ENCODE measurements around the gene EPS8L1.

The EPS8L1 gene

DNA sequence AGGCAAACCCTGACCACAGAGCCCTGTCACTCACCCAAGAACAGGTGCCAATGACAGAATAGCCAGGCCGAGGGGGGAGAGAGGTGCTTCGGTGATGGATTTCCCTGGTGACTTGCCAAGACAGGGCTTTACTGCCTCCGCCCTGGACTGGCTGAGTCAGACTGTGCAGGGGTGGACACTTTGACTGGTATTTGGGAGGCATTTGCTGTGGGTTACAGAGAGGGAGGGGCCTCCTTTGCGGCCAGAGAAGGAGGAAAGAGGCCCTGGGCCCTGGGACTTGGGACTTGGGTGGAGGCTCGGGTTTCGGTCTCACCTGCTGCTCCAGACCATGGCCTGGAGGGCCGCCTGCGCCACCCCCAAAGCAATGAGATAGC, 4.6 kb upstream of the EPS8L1 start:
- no peaks in the 10 kb centered on the region for H4K20me1 ChIP-seq (ENCODE audit: insufficient read depth, low read length, poor library complexity, severe bottlenecking)
- H3K9me2 ChIP-seq (replicated peaks; ENCODE audit: low read depth, low read length) = no peaks in the 10 kb centered on the region
- TF ChIP-seq EZH2phosphoT487 (IDR thresholded peaks at IDR 0.05; ENCODE audit: borderline replicate concordance) = no peak
- TF ChIP-seq, protein P1, sequence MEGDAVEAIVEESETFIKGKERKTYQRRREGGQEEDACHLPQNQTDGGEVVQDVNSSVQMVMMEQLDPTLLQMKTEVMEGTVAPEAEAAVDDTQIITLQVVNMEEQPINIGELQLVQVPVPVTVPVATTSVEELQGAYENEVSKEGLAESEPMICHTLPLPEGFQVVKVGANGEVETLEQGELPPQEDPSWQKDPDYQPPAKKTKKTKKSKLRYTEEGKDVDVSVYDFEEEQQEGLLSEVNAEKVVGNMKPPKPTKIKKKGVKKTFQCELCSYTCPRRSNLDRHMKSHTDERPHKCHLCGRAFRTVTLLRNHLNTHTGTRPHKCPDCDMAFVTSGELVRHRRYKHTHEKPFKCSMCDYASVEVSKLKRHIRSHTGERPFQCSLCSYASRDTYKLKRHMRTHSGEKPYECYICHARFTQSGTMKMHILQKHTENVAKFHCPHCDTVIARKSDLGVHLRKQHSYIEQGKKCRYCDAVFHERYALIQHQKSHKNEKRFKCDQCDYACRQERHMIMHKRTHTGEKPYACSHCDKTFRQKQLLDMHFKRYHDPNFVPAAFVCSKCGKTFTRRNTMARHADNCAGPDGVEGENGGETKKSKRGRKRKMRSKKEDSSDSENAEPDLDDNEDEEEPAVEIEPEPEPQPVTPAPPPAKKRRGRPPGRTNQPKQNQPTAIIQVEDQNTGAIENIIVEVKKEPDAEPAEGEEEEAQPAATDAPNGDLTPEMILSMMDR (conservative IDR thresholded peaks at IDR 0.05; ENCODE audit: low read length) = no peak
- no peaks in the 10 kb centered on the region for H3K9me3 ChIP-seq (ENCODE audit: insufficient read depth, low read depth, low read length)
- no peaks in the 10 kb centered on the region for H3K36me3 ChIP-seq (ENCODE audit: insufficient read depth, low read length)
- no peak overlapping the region for H3K4me3 ChIP-seq (ENCODE audit: low read length, poor library complexity, severe bottlenecking)
- no peaks in the 10 kb centered on the region for H3K27me3 ChIP-seq (ENCODE audit: insufficient read depth, low read length, poor library complexity, severe bottlenecking)
- peak overlapping the region; percentile 39 for H3K4me2 ChIP-seq (ENCODE audit: low read depth, low read length, poor library complexity, severe bottlenecking)
- peaks cover 10% of the 10 kb centered on the region for H3K4me1 ChIP-seq (ENCODE audit: insufficient read depth, low read length, poor library complexity, severe bottlenecking)
- H2AFZ ChIP-seq (ENCODE audit: low read length) = no peak overlapping the region
- no peaks in the 10 kb centered on the region for H3F3A ChIP-seq (ENCODE audit: low read depth)
- H3K9ac ChIP-seq (ENCODE audit: low read depth, low read length, poor library complexity, severe bottlenecking) = peak overlapping the region; percentile 35
- H3K79me2 ChIP-seq (ENCODE audit: insufficient read depth, low read length) = no peaks in the 10 kb centered on the region

DNA sequence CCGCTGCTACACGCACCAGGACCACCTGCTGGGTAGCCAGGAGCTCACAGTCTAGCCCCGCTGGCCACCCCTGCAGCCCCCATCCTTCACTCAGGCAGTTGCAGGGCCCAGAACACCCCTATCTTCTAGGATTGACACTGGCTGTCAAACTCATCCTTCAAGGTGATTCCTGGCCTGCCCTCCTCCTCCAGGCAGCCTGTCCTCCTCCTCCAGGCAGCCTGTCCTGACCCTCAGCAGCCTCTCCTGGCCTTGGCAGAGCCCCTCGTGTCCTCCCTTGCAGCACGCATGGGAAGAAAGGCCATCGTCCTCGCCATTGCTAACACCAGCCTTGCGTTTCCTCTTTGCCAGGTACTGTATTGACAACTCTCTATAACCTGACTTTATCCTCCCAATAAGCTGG, 3.8 kb upstream of the EPS8L1 start:
- H3F3A ChIP-seq (ENCODE audit: low read depth) = no peaks in the 10 kb centered on the region
- H3K79me2 ChIP-seq (ENCODE audit: insufficient read depth, low read length) = no peaks in the 10 kb centered on the region
- H4K20me1 ChIP-seq (ENCODE audit: insufficient read depth, low read length, poor library complexity, severe bottlenecking) = no peaks in the 10 kb centered on the region
- H3K4me3 ChIP-seq (ENCODE audit: low read length, poor library complexity, severe bottlenecking) = no peak overlapping the region
- H3K36me3 ChIP-seq (ENCODE audit: insufficient read depth, low read length) = no peaks in the 10 kb centered on the region
- H3K4me1 ChIP-seq (ENCODE audit: insufficient read depth, low read length, poor library complexity, severe bottlenecking) = peaks cover 10% of the 10 kb centered on the region
- no peak overlapping the region for H3K4me2 ChIP-seq (ENCODE audit: low read depth, low read length, poor library complexity, severe bottlenecking)
- no peak overlapping the region for H2AFZ ChIP-seq (ENCODE audit: low read length)
- TF ChIP-seq, protein P1 (conservative IDR thresholded peaks at IDR 0.05; ENCODE audit: low read length) = no peak
- TF ChIP-seq EZH2phosphoT487 (IDR thresholded peaks at IDR 0.05; ENCODE audit: borderline replicate concordance) = no peak
- H3K9me3 ChIP-seq (ENCODE audit: insufficient read depth, low read depth, low read length) = no peaks in the 10 kb centered on the region
- peak overlapping the region; percentile 35 for H3K9ac ChIP-seq (ENCODE audit: low read depth, low read length, poor library complexity, severe bottlenecking)
- no peaks in the 10 kb centered on the region for H3K27me3 ChIP-seq (ENCODE audit: insufficient read depth, low read length, poor library complexity, severe bottlenecking)
- no peaks in the 10 kb centered on the region for H3K9me2 ChIP-seq (replicated peaks; ENCODE audit: low read depth, low read length)

GRCh38 chr19:55076321-55076720, 652 bp downstream of the EPS8L1 start:
- no peaks in the 10 kb centered on the region for H3K27me3 ChIP-seq (ENCODE audit: insufficient read depth, low read length, poor library complexity, severe bottlenecking)
- H3F3A ChIP-seq (ENCODE audit: low read depth) = no peaks in the 10 kb centered on the region
- H3K79me2 ChIP-seq (ENCODE audit: insufficient read depth, low read length) = no peaks in the 10 kb centered on the region
- H3K4me3 ChIP-seq (ENCODE audit: low read length, poor library complexity, severe bottlenecking) = no peak overlapping the region
- no peak overlapping the region for H3K9ac ChIP-seq (ENCODE audit: low read depth, low read length, poor library complexity, severe bottlenecking)
- no peaks in the 10 kb centered on the region for H4K20me1 ChIP-seq (ENCODE audit: insufficient read depth, low read length, poor library complexity, severe bottlenecking)
- H3K36me3 ChIP-seq (ENCODE audit: insufficient read depth, low read length) = no peaks in the 10 kb centered on the region
- TF ChIP-seq, protein P1 (conservative IDR thresholded peaks at IDR 0.05; ENCODE audit: low read length) = no peak
- TF ChIP-seq EZH2phosphoT487 (IDR thresholded peaks at IDR 0.05; ENCODE audit: borderline replicate concordance) = no peak
- peaks cover 7% of the 10 kb centered on the region for H3K4me1 ChIP-seq (ENCODE audit: insufficient read depth, low read length, poor library complexity, severe bottlenecking)
- H3K9me3 ChIP-seq (ENCODE audit: insufficient read depth, low read depth, low read length) = no peaks in the 10 kb centered on the region
- no peak overlapping the region for H2AFZ ChIP-seq (ENCODE audit: low read length)
- H3K9me2 ChIP-seq (replicated peaks; ENCODE audit: low read depth, low read length) = no peaks in the 10 kb centered on the region
- H3K4me2 ChIP-seq (ENCODE audit: low read depth, low read length, poor library complexity, severe bottlenecking) = no peak overlapping the region
